HG02759 (cell line): ENCODE measurements around the gene GLRX3.

Experiments used
- ATAC-seq: cut with Tn5 transposase; IDR thresholded peaks from one replicate; pipeline ENCODE4 v1.9.1; 2021; ENCODE audit warnings: mild to moderate bottlenecking, moderate library complexity; ENCODE audit not compliant: unreplicated experiment

Gene GLRX3

GRCh38 chr10:130203626-130204025 lies 67.4 kb downstream of the GLRX3 start:
- ATAC-seq: no peak

DNA sequence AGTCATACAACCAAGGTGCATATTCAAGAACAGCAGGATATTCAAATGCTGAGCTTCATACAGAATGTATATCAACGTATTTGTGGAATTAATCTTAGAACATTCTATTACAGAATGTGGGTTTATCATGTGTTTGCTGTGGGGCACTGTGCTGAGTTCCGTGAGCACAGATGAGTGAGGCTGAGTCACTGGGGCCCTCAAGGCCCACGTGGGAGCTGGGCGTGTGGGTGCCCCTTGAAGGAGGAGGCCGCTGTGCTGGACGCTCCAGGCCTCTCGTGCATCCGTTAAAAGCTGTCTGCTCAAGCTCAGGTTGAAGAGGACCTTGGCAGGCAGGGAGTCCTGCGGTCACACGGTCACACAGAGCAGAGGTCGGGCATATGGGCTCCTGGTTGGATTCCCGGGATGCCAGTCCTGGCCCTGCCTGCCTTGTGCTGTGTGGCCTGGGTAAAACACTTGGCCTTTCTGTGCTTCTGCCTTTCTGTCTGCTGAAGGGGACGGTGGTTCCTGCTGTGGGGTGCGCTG lies 70.1 kb downstream of the GLRX3 start:
- ATAC-seq: no peak

GRCh38 chr10:130207205-130207604 lies 71.0 kb downstream of the GLRX3 start:
- ATAC-seq: no peak

DNA sequence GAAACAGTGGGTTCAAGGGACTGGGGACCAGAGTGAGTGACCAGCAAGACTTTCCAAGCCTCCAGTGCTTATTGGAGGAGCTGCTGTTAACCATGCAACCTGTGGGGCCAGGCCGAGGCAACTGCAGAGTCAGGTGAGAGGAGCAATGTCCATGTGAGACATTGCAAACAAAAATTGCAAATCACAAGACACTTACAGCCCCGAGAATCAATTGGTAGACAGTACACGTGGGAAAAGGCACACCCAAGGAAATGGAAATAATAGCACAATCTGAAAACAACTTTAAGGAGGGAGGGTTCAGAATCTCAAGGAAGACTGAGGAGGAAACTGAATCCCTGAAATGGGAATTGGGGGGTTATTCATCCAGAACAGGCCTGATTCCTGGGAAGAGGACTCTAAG lies 72.6 kb downstream of the GLRX3 start:
- no peak for ATAC-seq

DNA sequence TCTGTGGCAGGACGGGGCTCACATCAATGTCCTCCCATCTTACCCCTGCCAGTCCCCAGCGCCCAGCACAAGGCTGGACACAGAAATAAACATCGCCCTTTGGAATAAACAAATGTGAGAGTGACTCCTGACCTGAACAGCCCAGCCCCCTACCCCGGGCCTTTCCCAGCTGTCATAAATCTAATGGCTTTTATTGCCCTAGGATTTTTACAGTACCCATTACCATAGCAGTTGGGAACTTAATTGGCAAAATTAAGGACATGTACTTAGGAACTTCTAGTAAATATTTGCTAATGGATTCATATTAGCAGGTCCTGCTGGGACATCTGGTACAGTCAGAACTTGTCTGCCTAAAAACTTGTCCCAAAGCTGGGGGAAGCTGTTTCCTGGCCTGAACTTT lies 76.6 kb downstream of the GLRX3 start:
- ATAC-seq: no peak

DNA sequence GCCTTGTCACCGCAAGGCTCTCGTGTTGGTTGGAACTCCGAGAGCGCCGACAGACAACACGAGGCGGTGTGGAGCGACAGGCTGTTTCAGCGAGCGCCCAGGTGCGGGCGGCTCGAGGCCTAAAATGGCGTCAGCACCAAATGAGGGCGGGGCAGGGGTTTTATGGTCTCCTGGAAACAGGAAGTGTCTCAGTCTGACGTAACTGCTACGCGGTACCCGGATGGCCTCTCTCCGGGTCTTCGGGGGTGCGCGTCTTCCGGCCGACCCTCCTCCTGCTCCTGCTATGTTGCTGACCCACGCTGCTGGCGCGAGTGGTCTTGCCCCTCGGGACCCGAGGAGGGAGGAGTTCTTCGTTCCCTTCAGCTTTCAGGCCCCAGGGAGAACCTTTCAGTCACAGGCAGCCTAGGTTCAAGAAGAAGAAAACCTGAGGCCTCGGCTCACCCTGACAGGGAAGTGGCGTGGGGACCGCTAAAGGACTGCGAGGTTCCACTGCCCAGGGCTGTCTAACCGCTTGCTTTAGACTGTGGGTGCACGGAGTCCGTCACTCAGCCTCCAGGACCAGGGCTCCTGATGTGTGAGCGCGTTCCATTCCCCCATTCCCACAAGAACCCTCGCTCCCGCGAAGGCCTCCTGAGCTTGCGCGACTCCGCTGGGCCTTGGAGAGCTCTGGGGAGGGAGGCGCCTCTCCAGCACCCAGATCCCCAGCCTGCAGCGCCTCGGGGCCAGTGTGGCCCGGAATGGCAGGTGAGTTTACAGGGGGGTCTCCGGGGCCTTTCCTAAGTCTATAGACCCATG lies 77.3 kb downstream of the GLRX3 start:
- ATAC-seq: no peak

DNA sequence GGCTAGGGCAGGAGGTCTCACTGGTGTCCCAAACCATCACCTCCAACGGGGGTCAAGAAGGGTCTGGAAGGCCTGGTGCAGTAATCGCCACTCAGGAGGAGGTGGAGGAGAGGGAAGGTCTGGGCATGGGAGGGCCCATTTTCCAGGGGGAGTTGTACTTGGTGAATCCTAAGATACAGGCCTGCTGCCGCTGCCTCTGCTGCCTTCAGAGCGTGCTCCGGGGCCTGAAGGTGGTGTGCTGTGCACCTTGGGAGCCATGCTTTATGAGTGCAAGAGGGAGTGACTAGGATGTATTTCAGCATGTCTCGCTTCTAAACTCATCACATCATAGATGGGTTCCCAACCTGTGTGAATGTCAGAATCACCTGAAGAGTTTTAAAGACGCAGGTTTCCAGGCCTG lies 78.2 kb downstream of the GLRX3 start:
- ATAC-seq: no peak

DNA sequence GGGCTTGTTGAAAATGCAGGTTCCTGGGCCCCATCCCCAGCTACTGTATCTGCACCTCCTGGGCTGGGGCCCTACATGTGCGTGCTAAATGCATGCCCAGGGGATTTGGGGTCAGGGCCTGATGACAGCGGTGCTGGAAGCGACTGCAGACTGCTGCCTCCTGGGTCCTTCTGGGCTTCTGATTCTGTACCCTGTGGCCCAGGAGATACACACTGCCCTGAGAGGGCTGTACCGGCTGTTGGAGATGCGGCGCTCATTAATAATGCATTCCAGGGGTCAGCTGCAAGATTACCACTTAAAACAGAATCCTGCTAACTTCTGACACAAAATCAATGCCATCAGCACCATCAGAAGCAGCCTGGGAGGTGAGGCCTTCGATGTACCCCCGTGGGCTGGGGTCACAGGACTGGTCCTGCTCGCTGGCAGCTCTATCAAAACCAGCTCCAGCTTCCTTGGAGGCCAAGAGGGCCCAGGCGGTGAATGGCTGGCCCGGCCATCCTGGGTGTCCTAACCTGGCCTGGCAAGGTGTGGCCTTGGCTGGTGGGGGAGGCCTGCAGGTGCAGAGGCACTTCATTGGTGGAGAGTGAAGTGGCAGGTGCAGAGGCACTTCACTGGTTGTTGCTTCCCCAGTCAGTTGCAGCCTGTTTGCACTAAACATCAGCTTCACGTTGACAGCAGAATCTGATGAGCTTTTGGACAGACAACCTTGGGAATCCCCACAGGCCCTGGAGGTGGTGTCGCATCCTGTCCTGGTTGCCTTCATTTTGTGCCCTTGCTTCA lies 79.2 kb downstream of the GLRX3 start:
- no peak for ATAC-seq

GRCh38 chr10:130215931-130216231 lies 79.7 kb downstream of the GLRX3 start:
- no peak for ATAC-seq

DNA sequence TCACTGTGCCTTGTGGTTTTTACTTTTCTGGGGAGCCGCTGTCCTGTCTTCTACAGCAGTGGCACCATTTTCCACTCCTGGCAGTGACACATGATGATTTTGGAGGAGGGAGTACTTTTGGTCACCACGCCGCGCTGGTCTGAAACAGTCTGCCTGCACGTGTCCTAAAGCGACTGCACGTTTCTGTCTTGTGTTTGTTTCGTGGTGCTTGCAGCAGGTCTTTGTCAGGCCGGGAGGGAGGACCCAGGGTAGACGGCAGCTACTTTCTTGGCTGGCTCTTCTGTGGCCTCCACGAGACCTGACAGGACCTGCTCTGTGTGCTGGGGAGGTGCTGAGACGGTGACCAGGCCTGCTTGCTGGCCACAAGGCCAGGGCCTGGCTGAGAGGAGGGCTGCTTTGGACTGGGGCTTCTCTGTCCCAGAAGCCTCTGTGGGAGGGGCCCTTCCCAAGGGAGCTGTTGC lies 82.0 kb downstream of the GLRX3 start:
- ATAC-seq: no peak

- no peak for ATAC-seq
These were observed 82.7 kb downstream of the GLRX3 start for GRCh38 chr10:130218936-130219335.

GRCh38 chr10:130220251-130221185 lies 84.3 kb downstream of the GLRX3 start:
- no peak for ATAC-seq

DNA sequence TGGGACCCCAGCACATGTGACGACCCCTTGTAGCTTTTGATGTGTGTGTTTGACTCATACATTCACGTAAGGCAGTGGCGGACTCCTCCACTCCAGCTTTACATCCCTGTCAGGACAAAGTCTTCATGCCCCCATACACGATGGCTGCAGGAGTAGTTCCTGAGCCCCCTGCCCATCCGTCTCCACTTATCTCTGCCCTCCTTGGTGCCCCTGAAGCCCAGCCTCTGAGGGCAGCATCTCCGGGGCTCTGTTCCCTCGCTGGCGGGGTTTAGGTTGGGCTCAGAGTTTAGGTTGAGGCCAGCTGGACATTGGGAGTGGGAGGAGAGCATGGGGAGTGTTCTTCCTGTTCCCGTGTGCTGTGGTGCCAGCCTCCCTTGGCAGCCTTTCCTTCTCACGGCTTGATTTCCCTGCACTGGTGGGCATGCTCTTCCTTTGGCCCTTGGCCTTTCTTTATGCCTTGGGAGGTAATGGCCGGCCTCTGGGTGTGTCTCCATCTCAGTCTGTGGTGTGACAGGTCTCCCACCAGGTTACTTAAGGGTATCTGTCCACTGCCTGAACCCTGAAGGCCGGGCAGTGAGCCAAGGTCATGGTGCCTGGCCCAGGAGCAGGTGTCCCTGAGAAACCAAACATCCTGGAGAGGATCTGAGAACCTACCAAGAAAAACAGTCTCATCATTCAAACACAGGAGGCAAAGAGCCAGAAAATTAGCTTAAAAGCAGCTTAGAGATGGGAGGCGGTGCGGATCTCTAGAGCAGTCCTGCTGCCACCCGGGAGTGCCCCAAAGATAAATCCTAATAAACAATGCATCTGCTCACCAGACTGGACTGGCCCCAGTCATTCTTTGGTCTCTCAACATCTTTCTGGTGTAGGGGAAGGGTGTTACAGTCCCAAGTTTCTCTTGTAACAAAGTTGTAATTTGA lies 85.5 kb downstream of the GLRX3 start:
- ATAC-seq: no peak

DNA sequence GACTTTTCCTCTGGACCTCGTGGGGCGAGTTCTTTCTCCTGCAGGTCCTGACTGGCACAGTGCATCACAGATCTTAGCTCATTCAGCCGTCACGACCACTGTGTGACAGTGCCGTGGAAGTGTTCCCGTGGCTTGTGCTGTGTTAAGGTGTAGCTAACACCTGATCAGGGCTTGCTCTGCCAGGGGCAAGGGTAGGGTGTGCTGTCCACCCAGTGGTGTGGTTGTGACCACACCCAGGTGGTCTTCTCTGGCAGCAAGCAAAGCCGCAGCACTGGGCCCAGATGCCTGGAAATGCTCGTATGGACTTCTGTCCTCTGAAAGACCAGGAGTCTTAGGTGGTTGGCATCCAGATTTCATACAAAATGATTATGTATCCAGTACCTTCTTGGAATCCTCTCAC lies 86.2 kb downstream of the GLRX3 start:
- no peak for ATAC-seq

DNA sequence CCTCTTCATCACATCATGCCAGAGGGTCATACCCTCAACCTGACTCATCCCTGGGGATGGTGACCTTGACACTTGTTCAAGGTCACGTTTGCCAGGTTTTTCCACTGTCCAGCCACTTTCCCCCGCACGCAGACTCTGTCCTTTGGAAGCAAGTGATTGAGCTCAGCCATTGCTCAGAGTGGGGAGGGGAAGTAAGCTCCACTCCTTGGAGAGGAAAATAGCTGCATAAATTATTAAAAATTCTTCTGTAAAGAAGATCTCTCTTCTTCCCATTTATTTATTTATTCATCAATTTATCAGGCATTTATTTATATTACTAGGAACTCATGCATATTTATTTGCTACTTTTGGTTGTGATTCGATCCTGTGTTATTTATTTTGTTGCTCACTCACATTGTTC lies 88.0 kb downstream of the GLRX3 start:
- ATAC-seq: no peak

GRCh38 chr10:130226012-130226411 lies 89.8 kb downstream of the GLRX3 start:
- ATAC-seq: no peak

- no peak for ATAC-seq
These were observed 91.7 kb downstream of the GLRX3 start for GRCh38 chr10:130227883-130228282.
